Glutamatergic neuron (in vitro differentiated cells): ENCODE results near the gene PPP4R3B. TPM values are rescaled to one million over a fixed set of nuclear protein-coding genes. Genes with fewer than 3 reads are reported as not detected.
"Not testable (repeated sequence)": the region's sequence is repeated elsewhere in the genome, so short reads cannot be mapped to it uniquely, and the experiment has no call there.

ENCODE experiments used
- DNase-seq: peaks from one replicate; pipeline ENCODE4 v3.0.0; 2022
- H3K27ac Mint-ChIP-seq: one replicate; pipeline ENCODE4 v1.8.0; 2020; ENCODE audit warnings: mild to moderate bottlenecking, mixed read lengths, inconsistent platforms; ENCODE audit not compliant: unreplicated experiment
- H3K27me3 Mint-ChIP-seq: one replicate; pipeline ENCODE4 v1.8.0; 2020; ENCODE audit warnings: mild to moderate bottlenecking, moderate library complexity, mixed read lengths, inconsistent platforms; ENCODE audit not compliant: unreplicated experiment
- H3K36me3 Mint-ChIP-seq: one replicate; pipeline ENCODE4 v1.8.0; 2020; ENCODE audit warnings: mild to moderate bottlenecking, mixed read lengths, inconsistent platforms; ENCODE audit not compliant: unreplicated experiment
- H3K4me1 Mint-ChIP-seq: one replicate; pipeline ENCODE4 v1.8.0; 2020; ENCODE audit warnings: mild to moderate bottlenecking, low read depth, mixed read lengths, inconsistent platforms; ENCODE audit not compliant: unreplicated experiment
- H3K4me3 Mint-ChIP-seq: one replicate; pipeline ENCODE4 v1.8.0; 2020; ENCODE audit warnings: mild to moderate bottlenecking, mixed read lengths, inconsistent platforms; ENCODE audit not compliant: unreplicated experiment
- H3K9me3 Mint-ChIP-seq: one replicate; pipeline ENCODE4 v1.8.0; 2020; ENCODE audit warnings: mild to moderate bottlenecking, moderate library complexity, mixed read lengths, inconsistent platforms; ENCODE audit not compliant: unreplicated experiment
- CTCF ChIP-seq: fragments of 200-600 bp; sonication (generic); IDR thresholded peaks from one replicate; pipeline ENCODE4 v1.5.0; 2021; ENCODE audit not compliant: partially characterized antibody, unreplicated experiment
- total RNA-seq: library from RNA; stranded (reverse); fragmentation: NEBNext Ultra II Directional; extraction: Animal tissue kit (Norgen Biotek cat#: 25700); gene quantifications from one replicate; pipeline ENCODE4 v1.2.1, GENCODE V29; 2021; ENCODE audit not compliant: unreplicated experiment

Gene PPP4R3B
- total RNA-seq, 1 donor from 2014 or later: 55.0 TPM

GRCh38 chr2:55560855-55561254, 56.6 kb downstream of the PPP4R3B start:
- Mint-ChIP-seq H3K36me3 (peaks cover 42% of the 10 kb centered on the region), H3K27ac (no peak overlapping the region), H3K4me3 (no peak overlapping the region)

DNA sequence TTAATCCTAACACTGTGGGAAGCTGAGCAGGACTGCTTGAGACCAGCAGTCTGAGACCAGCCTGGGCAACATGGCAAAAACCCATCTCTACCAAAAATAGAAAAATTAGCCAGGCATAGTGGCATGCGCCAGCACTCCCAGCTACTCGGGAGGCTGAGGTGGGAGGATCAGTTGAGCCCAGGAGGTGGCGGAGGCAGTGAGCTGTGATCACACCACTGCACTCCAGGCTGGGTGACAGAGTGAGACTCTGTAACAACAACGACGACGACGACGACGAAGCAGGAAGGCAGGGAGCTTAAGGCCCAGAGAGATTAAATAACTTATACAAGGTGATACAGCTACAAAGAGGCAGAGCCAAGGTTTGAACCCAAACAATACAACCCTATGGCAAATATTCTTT, 60.6 kb downstream of the PPP4R3B start:
- Mint-ChIP-seq H3K27ac (no peak overlapping the region), H3K9me3 (peaks cover 7% of the 10 kb centered on the region), H3K27me3 (no peaks in the 10 kb centered on the region), H3K36me3 (peaks cover 26% of the 10 kb centered on the region), H3K4me3 (no peak overlapping the region), H3K4me1 (no peaks in the 10 kb centered on the region)
- no peak for DNase-seq
- TF ChIP-seq CTCF: no peak

More at GRCh38 chr2:55560855-55561254, 56.6 kb downstream of the PPP4R3B start:
- Mint-ChIP-seq H3K4me1 (no peaks in the 10 kb centered on the region), H3K9me3 (peaks cover 8% of the 10 kb centered on the region), H3K27me3 (no peaks in the 10 kb centered on the region)
- no peak for DNase-seq
- TF ChIP-seq CTCF: no peak

GRCh38 chr2:55555977-55556376, 61.4 kb downstream of the PPP4R3B start:
- Mint-ChIP-seq H3K4me1 (no peaks in the 10 kb centered on the region), H3K4me3 (no peak overlapping the region), H3K27me3 (no peaks in the 10 kb centered on the region), H3K9me3 (peaks cover 5% of the 10 kb centered on the region), H3K27ac (no peak overlapping the region), H3K36me3 (peaks cover 18% of the 10 kb centered on the region)
- no peak for DNase-seq
- no peak for TF ChIP-seq CTCF

- peaks cover 6% of the 10 kb centered on the region for H3K4me1 Mint-ChIP-seq
- no peaks in the 10 kb centered on the region for H3K27me3 Mint-ChIP-seq
- no peak overlapping the region for H3K4me3 Mint-ChIP-seq
- no peak overlapping the region for H3K27ac Mint-ChIP-seq
- H3K36me3 Mint-ChIP-seq: peaks cover 8% of the 10 kb centered on the region
- TF ChIP-seq CTCF: no peak
- DNase-seq: no peak
- no peaks in the 10 kb centered on the region for H3K9me3 Mint-ChIP-seq
These were observed 64.1 kb downstream of the PPP4R3B start for GRCh38 chr2:55553321-55553720.

- H3K4me1 Mint-ChIP-seq: peaks cover 6% of the 10 kb centered on the region
- no peaks in the 10 kb centered on the region for H3K27me3 Mint-ChIP-seq
- no peak overlapping the region for H3K4me3 Mint-ChIP-seq
- no peaks in the 10 kb centered on the region for H3K9me3 Mint-ChIP-seq
- H3K36me3 Mint-ChIP-seq: no peaks in the 10 kb centered on the region
- DNase-seq: no peak
- H3K27ac Mint-ChIP-seq: no peak overlapping the region
- no peak for TF ChIP-seq CTCF
These were observed 66.9 kb downstream of the PPP4R3B start for GRCh38 chr2:55550368-55551102.

GRCh38 chr2:55547679-55548078, 69.7 kb downstream of the PPP4R3B start:
- H3K36me3 Mint-ChIP-seq, H3K4me3 Mint-ChIP-seq, H3K9me3 Mint-ChIP-seq, H3K27me3 Mint-ChIP-seq, H3K27ac Mint-ChIP-seq, H3K4me1 Mint-ChIP-seq, DNase-seq: not testable (repeated sequence)
